A549 (cell line): ENCODE results near the gene KIAA1614. TPM values are rescaled to one million over a fixed set of nuclear protein-coding genes. Genes with fewer than 3 reads are reported as not detected.

Experiments
- ATAC-seq, 2 experiments: fragments of 200-7000 bp in 1 of 2; fragments of >200 bp in 1 of 2; cut with Nextera tagmentation in 1 of 2; cut with Tn5 transposase in 1 of 2; 3 replicates each; pipeline versions ENCODE4 v1.8.0 to v1.9.1; 2018 to 2020; ENCODE audit warnings: mild to moderate bottlenecking in 1 of 2, moderate library complexity in 1 of 2
- CTCF ChIA-PET: fragments of 300-600 bp; sonication (Branson Sonifier 250); formaldehyde crosslinking; extraction: SDS; loops from one replicate; lab custom pipeline; 2021; ENCODE audit warnings: antibody characterized with exemption, inconsistent platforms; lab: Yijun Ruan, JAX
- POLR2A ChIA-PET: fragments of 350-600 bp; formaldehyde crosslinking; extraction: SDS; loops from one replicate; lab custom pipeline; 2021; ENCODE audit warnings: antibody characterized with exemption, inconsistent platforms; lab: Yijun Ruan, JAX
- DNase-seq, 2 experiments: peaks; one replicate each; pipeline versions ENCODE4 v3.0.0 to v3.0.0-alpha.2; 2011 to 2016; ENCODE audit warnings: low read depth in 1 of 2, low spot score in 1 of 2
- FAIRE-seq: peaks from 2 replicates; lab custom pipeline; 2011; peaks lifted over from hg19 to GRCh38; lab: Jason Lieb, UNC
- H3K27ac ChIP-seq, 2 experiments: fragments of >200 bp; sonication (Bioruptor Twin); formaldehyde crosslinking; 3 replicates each; pipeline ENCODE4 v1.5.1; 2016 to 2017
- H3K4me1 ChIP-seq: fragments of >200 bp; sonication (Bioruptor Twin); formaldehyde crosslinking; 3 replicates; pipeline ENCODE4 v1.6.1; 2016
- H3K4me2 ChIP-seq: fragments of >200 bp; sonication (Bioruptor Twin); formaldehyde crosslinking; 3 replicates; pipeline ENCODE4 v1.6.1; 2016
- H3K4me3 ChIP-seq: fragments of >200 bp; sonication (Bioruptor Twin); formaldehyde crosslinking; 3 replicates; pipeline ENCODE4 v1.5.1; 2016
- H3K9me3 ChIP-seq: fragments of >200 bp; sonication (Bioruptor Twin); formaldehyde crosslinking; 3 replicates; pipeline ENCODE4 v1.6.1; 2016
- BHLHE40 ChIP-seq: IDR thresholded peaks from 2 replicates; pipeline ENCODE4 v1.6.1; 2012; ENCODE audit warnings: low read depth, low read length, inconsistent platforms
- CEBPB ChIP-seq, 2 experiments: fragments of >200 bp in 1 of 2; sonication (Bioruptor Twin) in 1 of 2; formaldehyde crosslinking in 1 of 2; IDR thresholded peaks; 2 replicates each; pipeline ENCODE4 v1.6.1; 2012 to 2016
- CHD4 ChIP-seq: fragments of 200-600 bp; sonication (generic); IDR thresholded peaks from 2 replicates; pipeline ENCODE4 v1.6.1; 2016; ENCODE audit warnings: antibody characterized with exemption, mild to moderate bottlenecking, borderline replicate concordance
- CTCF ChIP-seq: fragments of >200 bp; sonication (Bioruptor Twin); formaldehyde crosslinking; IDR thresholded peaks from 3 replicates; pipeline ENCODE4 v1.5.1; 2016
- FOSL2 ChIP-seq, 2 experiments: fragments of 450-650 bp in 1 of 2; fragments of >200 bp in 1 of 2; sonication (Bioruptor Twin) in 1 of 2; formaldehyde crosslinking; IDR thresholded peaks; 2 replicates each; pipeline versions ENCODE4 v1.5.0 to v1.6.1; 2016 to 2020; ENCODE audit warnings: mild to moderate bottlenecking in 1 of 2, moderate library complexity in 1 of 2
- HDAC2 ChIP-seq: fragments of 200-600 bp; sonication (generic); IDR thresholded peaks from 2 replicates; pipeline ENCODE4 v1.6.1; 2016
- HOXB5 ChIP-seq: fragments of 250-450 bp; sonication (Bioruptor Pico); IDR thresholded peaks from 2 replicates; pipeline ENCODE4 v1.5.0; 2020; ENCODE audit warnings: mild to moderate bottlenecking, moderate library complexity
- JUNB ChIP-seq: fragments of >200 bp; sonication (Bioruptor Twin); formaldehyde crosslinking; IDR thresholded peaks from 2 replicates; pipeline ENCODE4 v1.6.1; 2016
- MAZ ChIP-seq: fragments of 150-350 bp; IDR thresholded peaks from 2 replicates; pipeline ENCODE4 v1.6.1; 2014; ENCODE audit warnings: antibody characterized with exemption, low read depth, low read length, borderline replicate concordance
- NFE2L2 ChIP-seq: fragments of 150-350 bp; conservative IDR thresholded peaks from 2 replicates; pipeline ENCODE4 v1.6.1; 2014; ENCODE audit warnings: low read length
- PBX3 ChIP-seq: IDR thresholded peaks from 2 replicates; pipeline ENCODE4 v1.6.1; 2012
- POLR2AphosphoS2 ChIP-seq: conservative IDR thresholded peaks from 2 replicates; pipeline ENCODE4 v1.6.1; 2012; ENCODE audit warnings: low read length, improper control_type of control experiment, inconsistent platforms
- RFX5 ChIP-seq: fragments of 450-650 bp; IDR thresholded peaks from 2 replicates; pipeline ENCODE4 v1.7.1; 2014; ENCODE audit warnings: antibody characterized with exemption, mild to moderate bottlenecking, moderate library complexity
- SREBF2 ChIP-seq: fragments of 450-650 bp; IDR thresholded peaks from 2 replicates; pipeline ENCODE4 v1.6.1; 2014; ENCODE audit warnings: mild to moderate bottlenecking, moderate library complexity
- TP53 ChIP-seq: fragments of 250-450 bp; sonication (Bioruptor Pico); IDR thresholded peaks from 2 replicates; pipeline ENCODE4 v1.5.0; 2021; ENCODE audit warnings: mild to moderate bottlenecking, moderate library complexity
- ZNF302 ChIP-seq: fragments of 250-450 bp; sonication (Bioruptor Pico); IDR thresholded peaks from 2 replicates; pipeline ENCODE4 v1.9.0; 2021; ENCODE audit warnings: inconsistent platforms, mild to moderate bottlenecking, moderate library complexity
- WGBS: methylation state at CpG from one replicate; pipeline ENCODE4 v1.1.6; 2017; ENCODE audit errors: missing lambda C conversion rate; 5-methylcytosine and 5-hydroxymethylcytosine counted together
- polyA plus RNA-seq, 4 experiments: library from polyadenylated mRNA; depleted of rRNA in 3 of 4; stranded (reverse); fragments of >200 nt; fragmentation: RNase III in 1 of 4; extraction: RNeasy Plus Mini Kit Qiagen cat#74134 plus additional on column Dnase treatment in 1 of 4; gene quantifications; 2 replicates in 3 of 4; 3 replicates in 1 of 4; pipeline ENCODE4 v1.2.3, GENCODE V29; 2011 to 2017
- TF ChIP-seq, protein P1 (sequence below): fragments of >200 bp; sonication (Bioruptor Twin); formaldehyde crosslinking; IDR thresholded peaks from 3 replicates; pipeline ENCODE4 v1.6.1; 2016
- TF ChIP-seq, protein P2 (sequence below): fragments of 450-650 bp; IDR thresholded peaks from 2 replicates; pipeline ENCODE4 v1.6.1; 2014; ENCODE audit warnings: antibody characterized with exemption
- TF ChIP-seq, protein P3 (sequence below): fragments of >200 bp; sonication (Bioruptor Twin); formaldehyde crosslinking; IDR thresholded peaks from 2 replicates; pipeline ENCODE4 v1.6.1; 2016

The KIAA1614 gene
- polyA plus RNA-seq, 2 of the 4 experiments (the other 2 are of a cell fraction): 0.25 to 0.84 TPM

DNA sequence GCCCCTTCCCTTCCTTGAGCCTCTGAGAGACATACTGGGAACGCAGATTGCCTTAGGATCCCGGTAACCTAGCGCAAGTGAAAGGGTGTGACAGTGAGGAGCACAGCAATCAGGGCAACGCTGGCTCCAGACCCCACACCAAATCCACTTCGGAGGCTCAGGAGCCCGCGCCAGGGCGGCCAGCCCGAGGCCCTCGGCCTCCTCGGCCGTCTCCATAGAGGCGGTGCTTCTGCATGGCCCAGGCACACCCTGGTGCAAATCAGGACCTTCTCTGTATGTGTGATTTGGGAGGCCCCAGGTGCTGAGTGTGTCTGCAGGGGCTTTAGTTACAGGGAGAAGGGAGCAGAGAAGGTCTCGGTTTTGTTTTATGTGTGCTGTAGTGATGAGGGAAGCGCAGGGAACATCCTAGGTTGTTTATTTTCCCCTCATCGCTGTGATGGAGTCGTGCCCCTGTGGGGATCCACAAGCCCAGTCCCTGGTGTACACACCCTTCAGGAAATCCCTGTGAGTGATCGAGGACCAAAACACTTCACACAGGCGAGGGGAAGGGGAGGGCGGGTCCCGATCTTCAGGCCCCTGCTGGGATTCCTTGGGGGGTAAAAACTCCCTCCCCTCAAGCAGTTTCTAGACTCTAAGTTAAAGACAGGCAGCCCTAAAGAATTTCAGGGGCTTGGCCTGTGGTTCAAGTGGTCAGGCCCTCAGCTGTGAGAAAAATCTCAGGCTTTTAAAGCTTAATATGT, 9.4 kb downstream of the KIAA1614 start:
- H3K4me3 ChIP-seq: no peak overlapping the region
- ChIA-PET POLR2A (no interaction called here), CTCF (interaction anchor here (1.0 to 1.6 kb wide), 3 partner anchors 9 to 58 kb away, joined by 3 to 4 read pairs (median 3); partner anchors contain the start of gene KIAA1614)
- H3K4me2 ChIP-seq: no peak overlapping the region
- no peaks in the 10 kb centered on the region for H3K4me1 ChIP-seq
- ATAC-seq: no peak
- no peak overlapping the region for H3K27ac ChIP-seq
- WGBS: 87% methylated on average over 21 of the region's 21 CpGs
- no peak for DNase-seq
- FAIRE-seq: no peak
- no peaks in the 10 kb centered on the region for H3K9me3 ChIP-seq
- TF ChIP-seq, protein P1, sequence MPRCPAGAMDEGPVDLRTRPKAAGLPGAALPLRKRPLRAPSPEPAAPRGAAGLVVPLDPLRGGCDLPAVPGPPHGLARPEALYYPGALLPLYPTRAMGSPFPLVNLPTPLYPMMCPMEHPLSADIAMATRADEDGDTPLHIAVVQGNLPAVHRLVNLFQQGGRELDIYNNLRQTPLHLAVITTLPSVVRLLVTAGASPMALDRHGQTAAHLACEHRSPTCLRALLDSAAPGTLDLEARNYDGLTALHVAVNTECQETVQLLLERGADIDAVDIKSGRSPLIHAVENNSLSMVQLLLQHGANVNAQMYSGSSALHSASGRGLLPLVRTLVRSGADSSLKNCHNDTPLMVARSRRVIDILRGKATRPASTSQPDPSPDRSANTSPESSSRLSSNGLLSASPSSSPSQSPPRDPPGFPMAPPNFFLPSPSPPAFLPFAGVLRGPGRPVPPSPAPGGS: no peak
- TF ChIP-seq JUNB (no peak), POLR2AphosphoS2 (no peak), TP53 (no peak), BHLHE40 (no peak), HDAC2 (no peak), NFE2L2 (no peak), MAZ (no peak), FOSL2 (IDR thresholded peaks at IDR 0.05) (no peak), FOSL2 (CRISPR knock-in tag; IDR thresholded peaks at IDR 0.05) (no peak), RFX5 (no peak), ZNF302 (CRISPR knock-in tag) (no peak), PBX3 (no peak)
- TF ChIP-seq, protein P2, sequence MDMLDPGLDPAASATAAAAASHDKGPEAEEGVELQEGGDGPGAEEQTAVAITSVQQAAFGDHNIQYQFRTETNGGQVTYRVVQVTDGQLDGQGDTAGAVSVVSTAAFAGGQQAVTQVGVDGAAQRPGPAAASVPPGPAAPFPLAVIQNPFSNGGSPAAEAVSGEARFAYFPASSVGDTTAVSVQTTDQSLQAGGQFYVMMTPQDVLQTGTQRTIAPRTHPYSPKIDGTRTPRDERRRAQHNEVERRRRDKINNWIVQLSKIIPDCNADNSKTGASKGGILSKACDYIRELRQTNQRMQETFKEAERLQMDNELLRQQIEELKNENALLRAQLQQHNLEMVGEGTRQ: no peak
- TF ChIP-seq, protein P3, sequence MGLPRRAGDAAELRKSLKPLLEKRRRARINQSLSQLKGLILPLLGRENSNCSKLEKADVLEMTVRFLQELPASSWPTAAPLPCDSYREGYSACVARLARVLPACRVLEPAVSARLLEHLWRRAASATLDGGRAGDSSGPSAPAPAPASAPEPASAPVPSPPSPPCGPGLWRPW: no peak

DNA sequence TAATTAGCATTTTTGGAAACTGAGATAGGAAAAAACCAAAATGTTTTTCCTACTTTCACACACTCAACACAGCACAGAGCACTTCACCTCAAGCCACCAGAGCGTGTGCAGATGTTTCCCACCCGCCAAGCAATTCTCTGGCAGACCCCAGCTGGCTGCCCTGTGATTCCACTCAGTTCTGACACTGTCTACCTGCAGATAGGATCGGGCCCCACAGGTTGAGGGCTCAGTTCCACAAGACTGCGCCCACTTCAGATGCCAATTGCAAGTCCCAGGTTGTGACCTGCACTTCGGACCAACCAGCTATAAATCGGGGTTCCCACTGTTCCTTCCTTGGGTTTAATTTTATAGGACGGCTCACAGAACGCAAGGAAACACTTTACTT, 9.9 kb downstream of the KIAA1614 start:
- H3K4me3 ChIP-seq: no peak overlapping the region
- TF ChIP-seq CTCF: no peak
- no peak for TF ChIP-seq HDAC2
- TF ChIP-seq PBX3: no peak
- no peak for TF ChIP-seq SREBF2
- no peak for TF ChIP-seq CHD4
- TF ChIP-seq, protein P2: no peak
- no peak for TF ChIP-seq CEBPB (IDR thresholded peaks at IDR 0.05)
- TF ChIP-seq HOXB5 (CRISPR knock-in tag): no peak
- no peak for TF ChIP-seq NFE2L2
- no peaks in the 10 kb centered on the region for H3K4me1 ChIP-seq
- ChIA-PET POLR2A (no interaction called here), CTCF (interaction anchor here (0.9 to 1.6 kb wide), 4 partner anchors 9 to 220 kb away, joined by 3 to 4 read pairs (median 3); partner anchors contain the start of gene KIAA1614)
- H3K9me3 ChIP-seq: no peaks in the 10 kb centered on the region
- DNase-seq (no peak), FAIRE-seq (no peak), ATAC-seq (no peak)
- 87% methylated on average over 8 of the region's 8 CpGs for WGBS
- no peak overlapping the region for H3K27ac ChIP-seq
- no peak overlapping the region for H3K4me2 ChIP-seq
